Measurements from ENCODE around the gene CNTN1.

DNA sequence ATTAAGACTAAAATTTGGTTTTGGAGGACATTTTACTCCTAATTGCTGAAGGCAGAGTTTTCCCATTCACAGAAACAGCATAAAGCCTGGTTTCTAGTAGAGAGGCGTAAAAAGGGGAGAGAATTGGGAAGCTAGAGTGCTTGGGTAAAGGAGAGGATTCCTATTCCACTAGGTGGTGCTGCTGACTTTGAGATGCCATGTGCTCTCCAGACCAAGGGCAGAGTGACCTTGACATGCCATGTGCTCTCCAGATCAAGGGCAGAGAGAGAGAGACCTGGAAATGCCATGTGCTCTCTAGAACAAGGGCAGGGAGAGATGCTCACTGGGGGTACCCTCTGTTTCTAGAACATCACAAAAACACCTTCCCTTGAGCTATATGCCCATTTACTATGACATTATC is 319.7 kb downstream of the CNTN1 start:
- no peak for TF ChIP-seq YY1 (IDR thresholded peaks at IDR 0.05; ENCODE audit: extremely low read depth, insufficient replicate concordance, low read depth, low read length)
- no peak for TF ChIP-seq POLR2AphosphoS5 (IDR thresholded peaks at IDR 0.05; ENCODE audit: low read depth, low read length)
- TF ChIP-seq POLR2A (IDR thresholded peaks at IDR 0.05; ENCODE audit: borderline replicate concordance, extremely low read depth, insufficient read depth, insufficient read length) = no peak
- TF ChIP-seq, protein P1, sequence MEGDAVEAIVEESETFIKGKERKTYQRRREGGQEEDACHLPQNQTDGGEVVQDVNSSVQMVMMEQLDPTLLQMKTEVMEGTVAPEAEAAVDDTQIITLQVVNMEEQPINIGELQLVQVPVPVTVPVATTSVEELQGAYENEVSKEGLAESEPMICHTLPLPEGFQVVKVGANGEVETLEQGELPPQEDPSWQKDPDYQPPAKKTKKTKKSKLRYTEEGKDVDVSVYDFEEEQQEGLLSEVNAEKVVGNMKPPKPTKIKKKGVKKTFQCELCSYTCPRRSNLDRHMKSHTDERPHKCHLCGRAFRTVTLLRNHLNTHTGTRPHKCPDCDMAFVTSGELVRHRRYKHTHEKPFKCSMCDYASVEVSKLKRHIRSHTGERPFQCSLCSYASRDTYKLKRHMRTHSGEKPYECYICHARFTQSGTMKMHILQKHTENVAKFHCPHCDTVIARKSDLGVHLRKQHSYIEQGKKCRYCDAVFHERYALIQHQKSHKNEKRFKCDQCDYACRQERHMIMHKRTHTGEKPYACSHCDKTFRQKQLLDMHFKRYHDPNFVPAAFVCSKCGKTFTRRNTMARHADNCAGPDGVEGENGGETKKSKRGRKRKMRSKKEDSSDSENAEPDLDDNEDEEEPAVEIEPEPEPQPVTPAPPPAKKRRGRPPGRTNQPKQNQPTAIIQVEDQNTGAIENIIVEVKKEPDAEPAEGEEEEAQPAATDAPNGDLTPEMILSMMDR (IDR thresholded peaks at IDR 0.05 in 2 of 3, conservative IDR thresholded peaks at IDR 0.05 in 1 of 3; ENCODE audit: borderline replicate concordance in 1 of 3, insufficient read depth in 1 of 3, low read depth in 2 of 3, low read length in 2 of 3) = peak in 2 of 3 experiments; percentile 26 to 41; a peak in 3 of 6 replicates
- peak; percentile 30 for TF ChIP-seq RAD21 (IDR thresholded peaks at IDR 0.05; ENCODE audit: low read depth)
- no peak for TF ChIP-seq SP1 (IDR thresholded peaks at IDR 0.05; ENCODE audit: low read depth)
- no peak for TF ChIP-seq SRF (IDR thresholded peaks at IDR 0.05; ENCODE audit: low read depth)
- TF ChIP-seq JUND (IDR thresholded peaks at IDR 0.05) = no peak
- TF ChIP-seq EGR1 (IDR thresholded peaks at IDR 0.05; ENCODE audit: low read depth) = no peak
- TF ChIP-seq SIN3A (IDR thresholded peaks at IDR 0.05; ENCODE audit: low read depth) = no peak
- TF ChIP-seq EZH2 (IDR thresholded peaks at IDR 0.05) = no peak
- TF ChIP-seq ELF1 (IDR thresholded peaks at IDR 0.05; ENCODE audit: borderline replicate concordance, low read depth) = no peak
- no peak for TF ChIP-seq CEBPB (IDR thresholded peaks at IDR 0.05; ENCODE audit: low read depth)

Data from HCT116 (cell line).